LHCN-M2 (cell line): ENCODE data around the gene FKTN. TPM values are rescaled to one million over a fixed set of nuclear protein-coding genes. Genes with fewer than 3 reads are reported as not detected.

Source experiments
- DNase-seq: peaks from one replicate; pipeline ENCODE4 v3.0.0-alpha.2; 2012; ENCODE audit warnings: low read depth
- total RNA-seq: library from RNA; depleted of rRNA; stranded (reverse); fragments of >200 nt; gene quantifications from 2 replicates; pipeline ENCODE4 v1.2.3, GENCODE V29; 2014; rRNA removed

Gene FKTN
- total RNA-seq, 1 experiment from 2014 or later: 67.2 TPM

DNA sequence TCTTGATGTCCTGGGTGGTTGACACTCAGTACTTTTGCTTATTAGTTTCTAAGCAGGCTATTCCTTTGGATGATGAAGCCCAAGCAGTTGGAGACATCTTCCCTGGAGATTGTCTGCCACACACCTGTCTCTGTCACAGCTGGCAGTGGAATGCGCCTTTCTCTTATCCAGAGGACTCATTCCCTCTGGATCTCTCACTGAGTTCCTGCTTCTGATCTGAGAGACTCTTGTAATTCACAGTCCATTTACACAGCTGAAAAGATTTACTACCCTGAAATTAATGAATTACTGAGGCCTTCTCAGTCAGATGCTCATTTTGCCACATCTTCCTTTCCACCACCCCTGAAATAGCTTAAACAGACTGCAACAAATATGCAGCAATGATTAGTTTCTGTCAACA, 120.2 kb downstream of the FKTN start:
- DNase-seq: no peak

DNA sequence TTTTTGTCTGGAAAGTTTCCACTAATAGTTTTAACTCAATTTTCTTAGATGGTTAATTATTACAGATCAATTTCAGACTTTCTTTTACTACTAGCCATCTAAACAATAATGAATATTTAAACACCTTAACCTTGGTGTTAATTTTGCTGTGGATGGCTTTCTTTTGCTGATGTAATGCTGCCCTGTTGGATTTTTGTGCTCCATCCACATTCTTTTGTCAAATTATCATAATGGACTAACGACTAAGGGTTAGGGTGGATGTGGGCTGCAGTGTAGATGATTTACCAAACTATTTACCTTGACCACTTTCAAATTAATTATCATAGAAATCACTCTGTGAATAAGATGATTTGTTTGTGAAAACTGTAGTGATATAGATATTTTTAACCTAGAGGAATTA, 120.8 kb downstream of the FKTN start:
- no peak for DNase-seq

DNA sequence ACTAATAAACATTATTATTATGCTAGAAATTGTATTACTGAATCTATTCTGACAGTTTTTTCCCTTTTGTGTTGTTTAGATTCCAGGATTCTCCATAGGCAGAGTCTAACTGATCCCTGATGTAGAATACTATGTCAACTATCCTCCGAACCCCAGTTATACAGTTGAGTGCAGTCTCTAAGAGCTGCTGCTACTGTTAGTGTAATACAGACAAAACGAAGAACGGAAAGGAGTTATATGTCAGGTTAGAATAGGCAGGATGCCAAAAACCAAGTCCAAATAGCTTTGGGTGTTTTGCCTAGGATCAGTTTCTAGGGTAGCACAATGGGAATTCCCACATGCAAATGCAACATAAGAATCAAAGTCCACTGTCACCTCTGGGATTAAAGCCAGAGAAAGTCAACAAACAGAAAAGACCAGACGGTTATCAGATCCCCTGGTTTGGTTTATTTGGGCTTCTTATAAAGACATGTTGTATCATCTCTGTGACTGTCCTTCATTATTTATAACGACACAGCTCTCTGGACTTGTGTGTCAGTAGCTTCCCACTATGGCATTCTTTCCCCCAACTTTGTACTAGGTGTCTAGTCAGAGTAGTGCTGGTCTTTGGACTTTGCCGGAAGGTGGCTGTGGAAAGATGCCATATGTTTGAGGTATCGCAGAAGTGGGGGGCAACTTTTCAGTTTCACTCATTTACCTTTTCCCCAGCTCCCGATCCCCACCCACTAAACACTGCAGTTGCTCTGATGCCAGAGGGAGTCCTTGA, 121.5 kb downstream of the FKTN start:
- DNase-seq: no peak

DNA sequence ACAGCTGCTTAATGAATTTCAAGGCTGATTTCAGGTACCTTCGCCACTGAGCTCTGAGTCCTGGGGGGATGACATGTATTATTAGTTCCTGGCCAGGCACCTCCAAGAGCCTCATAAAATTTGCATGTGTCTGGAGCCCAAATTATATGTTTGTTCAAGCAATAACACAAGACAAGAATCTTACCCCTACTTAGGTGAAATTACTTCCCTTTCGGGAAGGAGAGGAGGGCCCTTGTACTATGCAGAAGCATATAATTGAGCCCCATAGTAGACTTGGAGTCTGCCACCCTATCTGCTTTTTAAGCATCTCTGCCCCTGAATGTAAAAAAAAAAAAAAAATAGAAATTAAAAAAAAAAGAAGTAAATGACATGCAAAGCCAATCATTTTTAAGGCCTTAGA, 123.4 kb downstream of the FKTN start:
- no peak for DNase-seq

DNA sequence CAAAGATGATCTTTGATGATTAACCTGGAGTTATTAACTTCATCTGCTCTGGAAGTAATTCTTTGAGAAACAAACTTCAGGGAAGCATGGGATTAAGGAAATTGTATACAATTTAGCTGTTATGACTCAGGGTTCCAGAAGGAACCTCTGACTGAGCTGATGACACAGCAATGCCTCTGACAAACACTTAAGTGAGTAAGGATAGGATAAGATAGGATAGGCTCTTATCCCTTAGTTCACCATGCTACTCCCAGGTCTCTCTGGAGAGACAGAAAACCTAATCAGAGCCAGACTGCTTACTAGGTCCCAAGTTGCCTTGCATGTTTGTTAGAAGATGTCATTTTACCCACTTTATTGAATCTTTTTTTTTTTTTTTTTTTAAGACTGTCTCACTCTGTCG, 123.8 kb downstream of the FKTN start:
- peak; percentile 55 for DNase-seq

DNA sequence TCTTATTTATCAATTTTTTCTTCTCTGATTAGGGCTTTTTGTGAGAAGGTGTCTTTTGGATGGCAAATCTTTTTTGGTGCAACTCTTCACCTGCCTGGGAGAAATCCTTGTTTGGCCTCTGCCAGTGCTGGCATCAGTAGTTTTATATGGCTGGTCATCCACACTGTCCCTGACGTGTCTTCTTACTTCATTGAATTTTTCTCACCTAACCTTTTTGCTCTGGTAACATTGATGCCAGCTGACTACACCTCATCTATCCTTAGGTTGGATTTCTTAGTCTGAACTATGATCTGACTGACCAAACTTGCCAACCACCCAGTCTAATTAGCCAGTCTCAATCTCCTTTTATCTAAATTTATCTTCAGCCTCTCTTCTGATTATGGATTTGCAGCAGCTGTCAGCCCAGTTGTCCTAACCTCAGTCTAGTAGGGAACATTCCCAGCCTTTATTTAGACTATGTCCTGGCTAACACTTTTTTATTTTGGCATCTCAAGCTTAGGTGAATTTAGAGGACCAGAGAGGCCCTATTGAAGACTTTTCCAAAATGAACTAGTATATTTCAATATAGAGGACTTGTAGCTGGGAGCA, 125.9 kb downstream of the FKTN start:
- peak; percentile 25 for DNase-seq

DNA sequence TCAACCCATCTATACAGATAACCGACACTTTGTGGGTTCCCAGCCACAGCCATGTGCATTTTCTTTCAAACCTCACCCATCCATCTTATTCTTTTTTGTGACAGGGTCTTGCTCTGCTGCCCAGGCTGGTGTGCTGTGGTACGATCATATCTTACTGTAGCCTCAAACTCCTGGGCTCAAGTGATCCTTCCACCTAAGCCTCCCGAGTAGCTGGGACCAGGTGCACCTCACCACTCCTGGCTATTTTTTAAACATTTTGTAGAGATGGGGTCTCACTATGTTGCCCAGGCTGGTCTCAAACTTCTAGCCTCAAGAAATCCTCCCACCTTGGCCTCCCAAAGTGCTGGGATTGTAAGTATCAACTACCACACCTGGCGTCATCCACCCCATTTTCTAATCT, 129.0 kb downstream of the FKTN start:
- DNase-seq: no peak

Other genes with a start within 250 kb of the FKTN start
- 2.1 and 2.8 TPM in 2 replicates for gene FSD1L, start 110.1 kb upstream of the FKTN start, total RNA-seq
- gene TAL2, start 104.3 kb downstream of the FKTN start, total RNA-seq: not detected in 2 replicates
- gene TMEM38B, start 136.4 kb downstream of the FKTN start, total RNA-seq: 19.3 and 23.1 TPM in 2 replicates